Suprapubic skin (tissue), 4 donors: Measurements from ENCODE around the gene TRIM56.

Source experiments
- CTCF ChIP-seq, 2 donors: fragments of 200-600 bp in 1 of 2; fragments of 450-650 bp in 1 of 2; sonication (generic) in 1 of 2; IDR thresholded peaks; one replicate each; pipeline ENCODE4 v1.5.1; 2016 to 2019; ENCODE audit warnings: antibody characterized with exemption in 2 of 2, mild to moderate bottlenecking in 1 of 2, moderate library complexity in 1 of 2
- EP300 ChIP-seq: sonication (generic); formaldehyde crosslinking; IDR thresholded peaks from one replicate; pipeline ENCODE4 v1.6.1; 2017; ENCODE audit warnings: antibody characterized with exemption
- POLR2A ChIP-seq, 2 donors: fragments of 450-650 bp; IDR thresholded peaks; one replicate each; pipeline ENCODE4 v1.6.1; 2017; ENCODE audit warnings: antibody characterized with exemption in 2 of 2, mild to moderate bottlenecking in 2 of 2, moderate library complexity in 2 of 2
- POLR2AphosphoS5 ChIP-seq, 3 donors: sonication (generic); formaldehyde crosslinking; IDR thresholded peaks; one replicate each; pipeline ENCODE4 v1.6.1; 2017; ENCODE audit warnings: antibody characterized with exemption in 3 of 3

GRCh38 chr7:101075646-101076045, 9.6 kb upstream of the TRIM56 start:
- no peak for TF ChIP-seq CTCF (IDR thresholded peaks at IDR 0.05)
- TF ChIP-seq EP300: no peak
- TF ChIP-seq POLR2A (IDR thresholded peaks at IDR 0.05): no peak
- TF ChIP-seq POLR2AphosphoS5 (IDR thresholded peaks at IDR 0.05): no peak
